Left lung (tissue), 10 donors: Measurements from ENCODE around the gene ZNF827. TPM values are rescaled to one million over a fixed set of nuclear protein-coding genes. Genes with fewer than 3 reads are reported as not detected.

Source experiments
- ATAC-seq: fragments of 200-7000 bp; cut with Tn5 transposase; one replicate; pipeline ENCODE4 v1.9.1; 2020; ENCODE audit warnings: moderate library complexity
- DNase-seq, 4 donors: peaks; one replicate each; pipeline ENCODE4 v3.0.0-alpha.2; 2013 to 2020
- H3K27ac ChIP-seq, 2 donors: fragments of 200-600 bp; sonication (generic) in 1 of 2; one replicate each; pipeline versions ENCODE4 v1.5.0 to v1.8.0; 2020 to 2021
- H3K27me3 ChIP-seq, 2 donors: fragments of 200-600 bp; sonication (generic) in 1 of 2; one replicate each; pipeline versions ENCODE4 v1.5.0 to v1.8.0; 2020 to 2021
- H3K36me3 ChIP-seq, 2 donors: fragments of 200-600 bp; sonication (generic) in 1 of 2; one replicate each; pipeline versions ENCODE4 v1.5.0 to v1.8.0; 2020 to 2021
- H3K4me1 ChIP-seq, 2 donors: fragments of 200-600 bp; one replicate each; pipeline ENCODE4 v1.8.0; 2021
- H3K4me3 ChIP-seq, 2 donors: fragments of 200-600 bp; sonication (generic) in 1 of 2; one replicate each; pipeline versions ENCODE4 v1.5.0 to v1.8.0; 2020 to 2021; ENCODE audit warnings: mild to moderate bottlenecking in 1 of 2
- H3K9me3 ChIP-seq, 2 donors: fragments of 200-600 bp; sonication (generic) in 1 of 2; one replicate each; pipeline versions ENCODE4 v1.5.0 to v1.8.0; 2020 to 2021
- intact Hi-C, 2 donors: fragments of 100-400 bp; cut with DNase I; formaldehyde crosslinking; loops; one replicate each; pipeline versions ENCODE4 v1.11.2 to v1.14.2; 2022
- polyA plus RNA-seq, 6 donors: library from polyadenylated mRNA; unstranded; fragments of 120-200 nt; gene quantifications; one replicate each; pipeline ENCODE4 v1.2.1, GENCODE V29; 2013; ENCODE audit not compliant: insufficient read length in 6 of 6
- total RNA-seq, 2 donors: library from RNA; stranded (reverse); fragmentation: NEBNext Ultra II Directional; extraction: Animal tissue kit (Norgen Biotek cat#: 25700); gene quantifications; one replicate each; pipeline ENCODE4 v1.2.1, GENCODE V29; 2021
- TF ChIP-seq, protein P1 (sequence below), 2 donors: fragments of 200-600 bp; sonication (generic) in 1 of 2; IDR thresholded peaks; one replicate each; pipeline versions ENCODE4 v1.5.0 to v1.8.0; 2021; ENCODE audit warnings: antibody characterized with exemption in 2 of 2
- donor health status: DM: no; HTN: yes; CAD: no.
- donor health status: DM: no; HTN: no; CAD: no.

ZNF827 gene
- total and polyA plus RNA-seq, 8 donors = 9.2 to 35.7 (median 32.7) TPM

DNA sequence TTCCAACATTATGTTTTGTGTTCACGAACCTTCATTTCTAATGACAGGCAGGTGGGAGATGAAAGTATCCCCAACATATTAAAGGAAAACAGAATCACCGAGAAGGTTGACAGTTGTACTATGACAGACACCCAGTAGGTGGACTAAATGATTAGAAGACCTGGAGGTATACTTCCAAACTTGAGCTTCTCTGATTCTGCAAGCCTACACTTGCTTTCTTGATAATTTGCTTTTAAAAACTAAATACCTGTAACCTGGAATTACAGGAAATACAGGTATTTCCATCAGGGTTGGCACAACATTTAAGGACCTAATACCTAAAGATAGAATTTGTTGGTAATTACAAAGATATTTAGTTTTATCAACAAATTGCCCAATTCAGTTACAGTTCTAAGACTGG is 215.3 kb downstream of the ZNF827 start:
- no peaks in the 10 kb centered on the region for H3K36me3 ChIP-seq
- ATAC-seq (no peak), DNase-seq (no peak)
- H3K27ac ChIP-seq = no peak overlapping the region
- H3K4me1 ChIP-seq = no peaks in the 10 kb centered on the region
- no peaks in the 10 kb centered on the region for H3K27me3 ChIP-seq
- intact Hi-C loops = no loop called here
- TF ChIP-seq, protein P1, sequence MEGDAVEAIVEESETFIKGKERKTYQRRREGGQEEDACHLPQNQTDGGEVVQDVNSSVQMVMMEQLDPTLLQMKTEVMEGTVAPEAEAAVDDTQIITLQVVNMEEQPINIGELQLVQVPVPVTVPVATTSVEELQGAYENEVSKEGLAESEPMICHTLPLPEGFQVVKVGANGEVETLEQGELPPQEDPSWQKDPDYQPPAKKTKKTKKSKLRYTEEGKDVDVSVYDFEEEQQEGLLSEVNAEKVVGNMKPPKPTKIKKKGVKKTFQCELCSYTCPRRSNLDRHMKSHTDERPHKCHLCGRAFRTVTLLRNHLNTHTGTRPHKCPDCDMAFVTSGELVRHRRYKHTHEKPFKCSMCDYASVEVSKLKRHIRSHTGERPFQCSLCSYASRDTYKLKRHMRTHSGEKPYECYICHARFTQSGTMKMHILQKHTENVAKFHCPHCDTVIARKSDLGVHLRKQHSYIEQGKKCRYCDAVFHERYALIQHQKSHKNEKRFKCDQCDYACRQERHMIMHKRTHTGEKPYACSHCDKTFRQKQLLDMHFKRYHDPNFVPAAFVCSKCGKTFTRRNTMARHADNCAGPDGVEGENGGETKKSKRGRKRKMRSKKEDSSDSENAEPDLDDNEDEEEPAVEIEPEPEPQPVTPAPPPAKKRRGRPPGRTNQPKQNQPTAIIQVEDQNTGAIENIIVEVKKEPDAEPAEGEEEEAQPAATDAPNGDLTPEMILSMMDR (IDR thresholded peaks at IDR 0.05) = no peak
- H3K9me3 ChIP-seq = no peaks in the 10 kb centered on the region
- H3K4me3 ChIP-seq = no peak overlapping the region

DNA sequence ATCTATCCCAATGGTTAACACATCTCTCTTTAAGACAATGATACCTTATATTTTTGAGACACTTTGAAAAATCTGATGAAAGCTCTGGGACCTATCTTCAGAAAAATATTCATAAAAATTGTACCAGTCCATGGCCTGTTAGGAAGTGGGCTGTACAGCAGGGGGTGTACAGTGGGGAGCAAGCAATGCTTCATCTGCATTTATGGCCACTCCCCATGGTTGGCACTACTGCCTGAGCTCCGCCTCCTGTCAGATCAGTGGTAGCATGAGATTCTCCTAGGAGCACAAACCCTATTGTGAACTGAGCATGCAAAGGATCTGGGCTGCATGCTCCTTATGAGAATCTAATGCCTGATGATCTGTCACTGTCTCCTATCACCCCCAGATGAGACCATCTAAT is 216.1 kb downstream of the ZNF827 start:
- Histone ChIP-seq H3K9me3 (no peaks in the 10 kb centered on the region), H3K27ac (no peak overlapping the region), H3K4me1 (no peaks in the 10 kb centered on the region), H3K36me3 (no peaks in the 10 kb centered on the region), H3K27me3 (no peaks in the 10 kb centered on the region), H3K4me3 (no peak overlapping the region)
- DNase-seq (no peak), ATAC-seq (no peak)
- TF ChIP-seq, protein P1 (IDR thresholded peaks at IDR 0.05) = no peak
- intact Hi-C loops = no loop called here

DNA sequence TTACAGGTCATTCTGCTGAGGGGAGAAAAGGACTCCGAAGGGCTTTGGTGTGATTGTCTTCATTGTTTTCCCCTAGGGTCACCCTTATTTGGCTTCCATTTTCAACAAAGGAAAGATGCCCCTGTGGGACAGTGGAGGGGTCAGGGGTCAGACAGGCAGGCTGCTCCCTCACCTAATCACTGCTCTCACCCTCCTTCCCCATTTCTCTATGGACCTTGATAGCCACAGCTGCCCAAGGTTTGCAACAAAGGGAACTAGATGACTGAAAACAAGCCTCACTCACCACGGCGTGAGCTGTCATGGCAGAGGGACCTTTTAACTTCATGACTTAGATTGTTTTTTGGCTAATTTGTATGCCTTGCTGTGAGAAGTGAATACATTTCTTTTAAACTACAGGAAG is 218.0 kb downstream of the ZNF827 start:
- TF ChIP-seq, protein P1 (IDR thresholded peaks at IDR 0.05) = no peak
- Histone ChIP-seq H3K4me3 (no peak overlapping the region), H3K27ac (no peak overlapping the region), H3K9me3 (no peaks in the 10 kb centered on the region), H3K4me1 (no peaks in the 10 kb centered on the region), H3K36me3 (no peaks in the 10 kb centered on the region), H3K27me3 (no peaks in the 10 kb centered on the region)
- ATAC-seq = no peak
- intact Hi-C loops = no loop called here
- DNase-seq = no peak

DNA sequence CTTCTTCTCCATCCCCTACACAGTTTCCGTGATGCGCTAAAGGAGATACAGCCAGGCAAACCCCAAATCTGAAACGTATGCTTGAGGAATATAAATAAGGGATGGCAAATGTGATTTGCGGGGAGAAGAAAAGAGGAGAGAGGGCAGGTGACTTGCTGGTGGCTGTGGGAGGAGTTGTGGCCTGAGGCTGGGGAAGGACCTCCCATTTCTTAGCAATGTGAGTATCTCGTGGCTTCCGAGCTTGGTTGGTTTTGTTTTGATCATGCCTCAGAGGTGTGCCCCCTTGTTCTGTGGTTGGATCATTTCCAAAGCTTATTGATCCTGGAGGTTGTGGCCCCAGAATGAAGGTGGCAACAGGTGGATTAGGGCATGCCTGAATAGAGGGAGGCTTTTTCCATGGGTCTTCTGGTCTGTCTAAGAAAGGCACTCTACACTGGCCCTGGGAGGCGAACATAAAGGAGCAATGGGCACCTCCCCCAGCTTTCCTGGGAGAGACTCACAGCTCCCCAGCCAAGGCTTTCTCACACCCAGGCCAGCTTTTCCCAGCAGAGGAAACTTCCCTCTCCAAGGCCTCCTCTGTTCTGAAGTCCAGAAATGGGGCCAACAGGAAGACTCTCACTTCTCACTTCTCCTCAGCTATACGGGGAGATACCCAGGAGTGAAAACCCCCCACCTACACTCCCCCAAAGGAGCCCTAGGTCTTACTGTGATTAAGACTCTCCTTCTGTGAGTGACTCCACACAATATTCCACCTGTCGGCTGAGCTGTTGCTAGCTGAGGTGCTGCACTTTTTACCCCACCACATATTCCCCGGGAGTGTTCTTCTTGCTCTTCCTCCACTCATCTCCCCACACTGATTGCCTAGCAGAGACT is 218.6 kb downstream of the ZNF827 start:
- Histone ChIP-seq H3K9me3 (no peaks in the 10 kb centered on the region), H3K27me3 (no peaks in the 10 kb centered on the region), H3K4me1 (no peaks in the 10 kb centered on the region), H3K27ac (no peak overlapping the region), H3K4me3 (no peak overlapping the region), H3K36me3 (no peaks in the 10 kb centered on the region)
- intact Hi-C loops = no loop called here
- DNase-seq = no peak
- ATAC-seq = no peak
- TF ChIP-seq, protein P1 (IDR thresholded peaks at IDR 0.05) = no peak

DNA sequence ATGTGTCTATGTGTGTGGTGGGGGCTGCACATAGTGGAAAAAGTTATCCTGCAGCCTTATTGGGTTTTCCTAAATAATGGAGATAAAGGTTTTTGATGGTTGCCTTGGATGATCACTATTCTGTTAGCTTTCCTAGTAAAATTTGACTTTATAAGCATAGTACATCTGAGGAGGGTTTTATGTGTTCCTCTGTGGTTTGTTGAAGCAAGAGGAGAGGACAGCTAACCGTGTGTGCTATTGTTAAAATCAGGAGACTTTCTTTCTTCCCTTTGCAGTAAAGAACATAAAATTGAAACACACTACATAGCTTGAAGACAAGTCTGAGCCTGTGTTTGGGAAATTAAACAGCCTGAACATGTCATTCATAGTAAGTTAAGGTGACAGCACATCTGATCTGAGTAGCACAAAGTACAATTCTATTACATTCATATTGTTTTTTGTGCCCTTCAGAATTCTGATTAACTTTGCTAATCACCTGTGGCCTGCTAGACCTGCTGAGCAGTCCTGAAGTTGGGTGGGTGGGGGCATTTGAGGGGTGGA is 221.9 kb downstream of the ZNF827 start:
- DNase-seq (no peak), ATAC-seq (no peak)
- intact Hi-C loops = no loop called here
- Histone ChIP-seq H3K9me3 (peaks cover 0 to 6% of the 10 kb centered on the region in 2 donors), H3K36me3 (no peaks in the 10 kb centered on the region), H3K4me1 (no peaks in the 10 kb centered on the region), H3K27me3 (no peaks in the 10 kb centered on the region), H3K27ac (no peak overlapping the region), H3K4me3 (no peak overlapping the region)
- TF ChIP-seq, protein P1 (IDR thresholded peaks at IDR 0.05) = no peak
